ENCODE measurements around the gene BTN3A1. TPM values are rescaled to one million over a fixed set of nuclear protein-coding genes. Genes with fewer than 3 reads are reported as not detected.

Gene BTN3A1
- total RNA-seq, 1 donor from 2014 or later = 52.2 TPM

GRCh38 chr6:26359765-26360164 is 42.3 kb upstream of the BTN3A1 start:
- Histone ChIP-seq H3K27me3 (no peaks in the 10 kb centered on the region), H3K9me3 (no peaks in the 10 kb centered on the region), H3K4me1 (no peaks in the 10 kb centered on the region), H3K27ac (no peak overlapping the region), H3K36me3 (no peaks in the 10 kb centered on the region), H3K4me3 (no peak overlapping the region)
- ATAC-seq (no peak), DNase-seq (no peak)
- no peak for TF ChIP-seq CTCF (IDR thresholded peaks at IDR 0.05)
- intact Hi-C loops (cut with DNase I) = no loop called here

GRCh38 chr6:26360451-26361416 is 41.3 kb upstream of the BTN3A1 start:
- no peaks in the 10 kb centered on the region for H3K36me3 ChIP-seq
- no peak for TF ChIP-seq CTCF (IDR thresholded peaks at IDR 0.05)
- ATAC-seq = no peak
- peaks cover 2% of the 10 kb centered on the region for H3K4me1 ChIP-seq
- H3K4me3 ChIP-seq = no peak overlapping the region
- H3K9me3 ChIP-seq = no peaks in the 10 kb centered on the region
- no peaks in the 10 kb centered on the region for H3K27me3 ChIP-seq
- intact Hi-C loops (cut with DNase I) = no loop called here
- DNase-seq = no peak
- H3K27ac ChIP-seq = peak overlapping the region; percentile 37

GRCh38 chr6:26361544-26361943 is 40.5 kb upstream of the BTN3A1 start:
- Histone ChIP-seq H3K4me1 (peaks cover 6% of the 10 kb centered on the region), H3K4me3 (no peak overlapping the region), H3K27me3 (no peaks in the 10 kb centered on the region), H3K27ac (no peak overlapping the region), H3K9me3 (no peaks in the 10 kb centered on the region), H3K36me3 (no peaks in the 10 kb centered on the region)
- intact Hi-C loops (cut with DNase I) = no loop called here
- DNase-seq = no peak
- TF ChIP-seq CTCF (IDR thresholded peaks at IDR 0.05) = no peak
- ATAC-seq = no peak

- Histone ChIP-seq H3K36me3 (no peaks in the 10 kb centered on the region), H3K9me3 (no peaks in the 10 kb centered on the region), H3K27ac (no peak overlapping the region), H3K4me1 (peaks cover 10% of the 10 kb centered on the region), H3K4me3 (no peak overlapping the region), H3K27me3 (no peaks in the 10 kb centered on the region)
- intact Hi-C loops (cut with DNase I) = no loop called here
- ATAC-seq (no peak), DNase-seq (no peak)
- no peak for TF ChIP-seq CTCF (IDR thresholded peaks at IDR 0.05)
Measured at GRCh38 chr6:26362093-26362835, 39.8 kb upstream of the BTN3A1 start.

- no peak for TF ChIP-seq CTCF (IDR thresholded peaks at IDR 0.05)
- DNase-seq = no peak
- peaks cover 12% of the 10 kb centered on the region for H3K4me1 ChIP-seq
- ATAC-seq = no peak
- intact Hi-C loops (cut with DNase I) = no loop called here
- no peaks in the 10 kb centered on the region for H3K36me3 ChIP-seq
- no peak overlapping the region for H3K27ac ChIP-seq
- no peaks in the 10 kb centered on the region for H3K9me3 ChIP-seq
- no peak overlapping the region for H3K4me3 ChIP-seq
- H3K27me3 ChIP-seq = no peaks in the 10 kb centered on the region
Measured at GRCh38 chr6:26362836-26363220, 39.2 kb upstream of the BTN3A1 start.

Measured in upper lobe of right lung (tissue), 1 donor.